WTC11 (cell line): ENCODE measurements around the gene TMC7. TPM values are rescaled to one million over a fixed set of nuclear protein-coding genes. Genes with fewer than 3 reads are reported as not detected.

ENCODE experiments used
- ATAC-seq: fragments of 200-7000 bp; cut with Tn5 transposase; 2 replicates; pipeline ENCODE4 v1.10.0; 2021; ENCODE audit warnings: mild to moderate bottlenecking, moderate library complexity
- CTCF ChIA-PET: fragments of 300-600 bp; sonication (Branson Sonifier 250); formaldehyde crosslinking; loops from one replicate; lab custom pipeline; 2021; ENCODE audit warnings: antibody characterized with exemption; lab: Charles Lee
- POLR2A ChIA-PET: fragments of 350-600 bp; sonication (Branson Sonifier 250); formaldehyde crosslinking; loops from one replicate; lab custom pipeline; 2021; ENCODE audit warnings: antibody characterized with exemption; lab: Charles Lee
- DNase-seq: peaks from one replicate; pipeline ENCODE4 v3.0.0; 2021; ENCODE audit warnings: low spot score
- H3K27ac Mint-ChIP-seq: 2 replicates; pipeline ENCODE4 v1.8.0; 2021; ENCODE audit warnings: mixed read lengths
- H3K27me3 Mint-ChIP-seq: 2 replicates; pipeline ENCODE4 v1.8.0; 2021; ENCODE audit warnings: low read depth, mild to moderate bottlenecking, moderate library complexity, mixed read lengths
- H3K36me3 Mint-ChIP-seq: 2 replicates; pipeline ENCODE4 v1.8.0; 2021; ENCODE audit warnings: mixed read lengths
- H3K4me1 Mint-ChIP-seq: 2 replicates; pipeline ENCODE4 v1.8.0; 2022; ENCODE audit warnings: mixed read lengths
- H3K4me3 Mint-ChIP-seq: 2 replicates; pipeline ENCODE4 v1.8.0; 2021; ENCODE audit warnings: mild to moderate bottlenecking, moderate library complexity, mixed read lengths
- H3K9me3 Mint-ChIP-seq: 2 replicates; pipeline ENCODE4 v1.8.0; 2021; ENCODE audit warnings: mixed read lengths
- ATF1 ChIP-seq: sonication (generic); formaldehyde crosslinking; IDR thresholded peaks from 2 replicates; pipeline ENCODE4 v1.8.1; 2023; ENCODE audit warnings: mild to moderate bottlenecking, moderate library complexity, missing genetic modification reagents
- CREM ChIP-seq: sonication (generic); formaldehyde crosslinking; IDR thresholded peaks from 2 replicates; pipeline ENCODE4 v1.8.1; 2022; ENCODE audit warnings: mild to moderate bottlenecking, missing genetic modification reagents, moderate library complexity
- GABPB1 ChIP-seq: sonication (generic); formaldehyde crosslinking; IDR thresholded peaks from 2 replicates; pipeline ENCODE4 v1.8.1; 2023; ENCODE audit warnings: mild to moderate bottlenecking, missing genetic modification reagents
- JAZF1 ChIP-seq: fragments of 250-450 bp; sonication (Bioruptor Pico); IDR thresholded peaks from 2 replicates; pipeline ENCODE4 v1.9.0; 2021; ENCODE audit warnings: moderate library complexity, mild to moderate bottlenecking, inconsistent platforms
- MYBL2 ChIP-seq: sonication (generic); formaldehyde crosslinking; IDR thresholded peaks from 2 replicates; pipeline ENCODE4 v1.8.1; 2023; ENCODE audit warnings: mild to moderate bottlenecking, moderate library complexity, missing genetic modification reagents
- NR2C2 ChIP-seq: sonication (generic); formaldehyde crosslinking; IDR thresholded peaks from 2 replicates; pipeline ENCODE4 v1.8.0; 2022; ENCODE audit warnings: mild to moderate bottlenecking, missing genetic modification reagents
- OVOL2 ChIP-seq: fragments of 250-450 bp; sonication (Bioruptor Pico); IDR thresholded peaks from 2 replicates; pipeline ENCODE4 v1.9.0; 2021; ENCODE audit warnings: mild to moderate bottlenecking, borderline replicate concordance
- SOX15 ChIP-seq: fragments of 250-450 bp; sonication (Bioruptor Pico); IDR thresholded peaks from 2 replicates; pipeline ENCODE4 v1.9.0; 2021; ENCODE audit warnings: mild to moderate bottlenecking
- ZNF138 ChIP-seq: sonication (generic); formaldehyde crosslinking; conservative IDR thresholded peaks from 2 replicates; pipeline ENCODE4 v1.8.1; 2022; ENCODE audit warnings: mild to moderate bottlenecking, moderate library complexity, missing genetic modification reagents
- ZNF671 ChIP-seq: fragments of 250-450 bp; sonication (Bioruptor Pico); IDR thresholded peaks from 2 replicates; pipeline ENCODE4 v1.8.0; 2021; ENCODE audit warnings: mild to moderate bottlenecking
- total RNA-seq: library from RNA; stranded (reverse); gene quantifications from 3 replicates; pipeline ENCODE4 v1.2.3, GENCODE V29; 2021
- TF ChIP-seq, protein P1 (sequence below): fragments of 250-450 bp; sonication (Bioruptor Pico); IDR thresholded peaks from 2 replicates; pipeline ENCODE4 v1.9.0; 2021; ENCODE audit warnings: mild to moderate bottlenecking, borderline replicate concordance
- TF ChIP-seq, protein P2 (sequence below): sonication (generic); formaldehyde crosslinking; IDR thresholded peaks from 2 replicates; pipeline ENCODE4 v1.8.0; 2022; ENCODE audit warnings: missing genetic modification reagents
- TF ChIP-seq, protein P3 (sequence below): sonication (generic); formaldehyde crosslinking; IDR thresholded peaks from 2 replicates; pipeline ENCODE4 v1.8.0; 2022; ENCODE audit warnings: mild to moderate bottlenecking, missing genetic modification reagents
- TF ChIP-seq, protein P4 (sequence below): sonication (generic); formaldehyde crosslinking; IDR thresholded peaks from 2 replicates; pipeline ENCODE4 v1.8.1; 2022; ENCODE audit warnings: mild to moderate bottlenecking, moderate library complexity, missing genetic modification reagents

Gene TMC7
- total RNA-seq, 1 experiment from 2014 or later = 2.5 TPM

DNA sequence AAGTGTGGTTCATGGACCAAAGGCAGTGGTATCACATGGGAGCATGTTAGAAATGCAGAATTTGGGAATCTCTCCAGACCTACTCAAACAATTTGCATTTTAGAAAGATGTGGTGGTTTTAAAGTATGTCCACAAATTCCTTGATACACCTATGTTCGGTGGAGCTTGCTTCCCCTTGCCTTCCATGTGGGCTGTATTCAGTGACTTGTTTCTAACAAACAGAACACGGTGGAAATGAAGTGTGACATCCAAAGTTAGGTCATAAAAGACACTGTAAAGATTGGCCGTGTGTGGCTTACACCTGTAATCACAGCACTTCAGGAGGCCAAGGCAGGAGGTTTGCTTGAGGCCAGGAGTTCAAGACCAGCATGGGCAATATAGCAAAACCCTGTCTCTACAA lies 100.4 kb downstream of the TMC7 start:
- Mint-ChIP-seq H3K27ac (no peak overlapping the region), H3K4me1 (peaks cover 4% of the 10 kb centered on the region; the same call in 1 of the 2 replicates), H3K9me3 (peaks cover 24% of the 10 kb centered on the region), H3K27me3 (peaks cover 18% of the 10 kb centered on the region), H3K36me3 (peaks cover 27% of the 10 kb centered on the region), H3K4me3 (no peak overlapping the region)
- TF ChIP-seq NR2C2 (CRISPR knock-in tag) (no peak), MYBL2 (no peak), ATF1 (CRISPR knock-in tag) (no peak), OVOL2 (no peak), SOX15 (no peak), GABPB1 (CRISPR knock-in tag) (no peak), ZNF671 (CRISPR knock-in tag) (no peak), JAZF1 (CRISPR knock-in tag) (no peak)
- TF ChIP-seq, protein P1, sequence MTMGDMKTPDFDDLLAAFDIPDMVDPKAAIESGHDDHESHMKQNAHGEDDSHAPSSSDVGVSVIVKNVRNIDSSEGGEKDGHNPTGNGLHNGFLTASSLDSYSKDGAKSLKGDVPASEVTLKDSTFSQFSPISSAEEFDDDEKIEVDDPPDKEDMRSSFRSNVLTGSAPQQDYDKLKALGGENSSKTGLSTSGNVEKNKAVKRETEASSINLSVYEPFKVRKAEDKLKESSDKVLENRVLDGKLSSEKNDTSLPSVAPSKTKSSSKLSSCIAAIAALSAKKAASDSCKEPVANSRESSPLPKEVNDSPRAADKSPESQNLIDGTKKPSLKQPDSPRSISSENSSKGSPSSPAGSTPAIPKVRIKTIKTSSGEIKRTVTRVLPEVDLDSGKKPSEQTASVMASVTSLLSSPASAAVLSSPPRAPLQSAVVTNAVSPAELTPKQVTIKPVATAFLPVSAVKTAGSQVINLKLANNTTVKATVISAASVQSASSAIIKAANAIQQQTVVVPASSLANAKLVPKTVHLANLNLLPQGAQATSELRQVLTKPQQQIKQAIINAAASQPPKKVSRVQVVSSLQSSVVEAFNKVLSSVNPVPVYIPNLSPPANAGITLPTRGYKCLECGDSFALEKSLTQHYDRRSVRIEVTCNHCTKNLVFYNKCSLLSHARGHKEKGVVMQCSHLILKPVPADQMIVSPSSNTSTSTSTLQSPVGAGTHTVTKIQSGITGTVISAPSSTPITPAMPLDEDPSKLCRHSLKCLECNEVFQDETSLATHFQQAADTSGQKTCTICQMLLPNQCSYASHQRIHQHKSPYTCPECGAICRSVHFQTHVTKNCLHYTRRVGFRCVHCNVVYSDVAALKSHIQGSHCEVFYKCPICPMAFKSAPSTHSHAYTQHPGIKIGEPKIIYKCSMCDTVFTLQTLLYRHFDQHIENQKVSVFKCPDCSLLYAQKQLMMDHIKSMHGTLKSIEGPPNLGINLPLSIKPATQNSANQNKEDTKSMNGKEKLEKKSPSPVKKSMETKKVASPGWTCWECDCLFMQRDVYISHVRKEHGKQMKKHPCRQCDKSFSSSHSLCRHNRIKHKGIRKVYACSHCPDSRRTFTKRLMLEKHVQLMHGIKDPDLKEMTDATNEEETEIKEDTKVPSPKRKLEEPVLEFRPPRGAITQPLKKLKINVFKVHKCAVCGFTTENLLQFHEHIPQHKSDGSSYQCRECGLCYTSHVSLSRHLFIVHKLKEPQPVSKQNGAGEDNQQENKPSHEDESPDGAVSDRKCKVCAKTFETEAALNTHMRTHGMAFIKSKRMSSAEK = no peak
- TF ChIP-seq, protein P2, sequence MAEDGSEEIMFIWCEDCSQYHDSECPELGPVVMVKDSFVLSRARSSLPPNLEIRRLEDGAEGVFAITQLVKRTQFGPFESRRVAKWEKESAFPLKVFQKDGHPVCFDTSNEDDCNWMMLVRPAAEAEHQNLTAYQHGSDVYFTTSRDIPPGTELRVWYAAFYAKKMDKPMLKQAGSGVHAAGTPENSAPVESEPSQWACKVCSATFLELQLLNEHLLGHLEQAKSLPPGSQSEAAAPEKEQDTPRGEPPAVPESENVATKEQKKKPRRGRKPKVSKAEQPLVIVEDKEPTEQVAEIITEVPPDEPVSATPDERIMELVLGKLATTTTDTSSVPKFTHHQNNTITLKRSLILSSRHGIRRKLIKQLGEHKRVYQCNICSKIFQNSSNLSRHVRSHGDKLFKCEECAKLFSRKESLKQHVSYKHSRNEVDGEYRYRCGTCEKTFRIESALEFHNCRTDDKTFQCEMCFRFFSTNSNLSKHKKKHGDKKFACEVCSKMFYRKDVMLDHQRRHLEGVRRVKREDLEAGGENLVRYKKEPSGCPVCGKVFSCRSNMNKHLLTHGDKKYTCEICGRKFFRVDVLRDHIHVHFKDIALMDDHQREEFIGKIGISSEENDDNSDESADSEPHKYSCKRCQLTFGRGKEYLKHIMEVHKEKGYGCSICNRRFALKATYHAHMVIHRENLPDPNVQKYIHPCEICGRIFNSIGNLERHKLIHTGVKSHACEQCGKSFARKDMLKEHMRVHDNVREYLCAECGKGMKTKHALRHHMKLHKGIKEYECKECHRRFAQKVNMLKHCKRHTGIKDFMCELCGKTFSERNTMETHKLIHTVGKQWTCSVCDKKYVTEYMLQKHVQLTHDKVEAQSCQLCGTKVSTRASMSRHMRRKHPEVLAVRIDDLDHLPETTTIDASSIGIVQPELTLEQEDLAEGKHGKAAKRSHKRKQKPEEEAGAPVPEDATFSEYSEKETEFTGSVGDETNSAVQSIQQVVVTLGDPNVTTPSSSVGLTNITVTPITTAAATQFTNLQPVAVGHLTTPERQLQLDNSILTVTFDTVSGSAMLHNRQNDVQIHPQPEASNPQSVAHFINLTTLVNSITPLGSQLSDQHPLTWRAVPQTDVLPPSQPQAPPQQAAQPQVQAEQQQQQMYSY = no peak
- ChIA-PET CTCF (interaction anchor here (0.9 to 3.6 kb wide), 2 partner anchors 95 kb away, joined by 3 to 43 read pairs; no protein-coding TSS in a partner anchor), POLR2A (interaction anchor here (0.6 kb wide), 1 partner anchor 26 kb away, joined by 3 read pairs; no protein-coding TSS in a partner anchor)
- no peak for ATAC-seq
- no peak for DNase-seq

DNA sequence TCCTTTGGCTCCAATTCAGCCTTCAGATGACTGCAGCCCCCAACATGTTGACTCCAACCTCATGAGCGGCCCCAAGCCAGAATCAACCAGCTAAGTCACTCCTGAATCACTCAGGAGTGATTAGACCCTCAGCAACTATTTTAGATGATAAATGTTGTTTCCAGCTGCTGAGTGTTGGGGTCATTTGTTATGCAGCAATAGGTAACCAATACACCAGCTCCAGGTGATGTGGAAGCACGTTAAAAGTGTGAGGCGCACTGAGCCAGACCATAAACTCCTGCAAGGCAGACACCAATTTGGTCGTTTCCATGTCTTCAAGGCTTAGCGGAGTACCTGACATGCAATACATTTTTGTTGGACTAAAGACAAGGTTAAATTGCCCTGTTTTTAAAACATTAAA lies 101.1 kb downstream of the TMC7 start:
- ChIA-PET CTCF (interaction anchor here (0.7 to 3.6 kb wide), 5 partner anchors 10 to 419 kb away, joined by 3 to 43 read pairs (median 13); partner anchors contain the start of gene TMC7), POLR2A (interaction anchor here (0.9 kb wide), 1 partner anchor 9 kb away, joined by 3 read pairs; no protein-coding TSS in a partner anchor)
- peaks cover 18% of the 10 kb centered on the region for H3K27me3 Mint-ChIP-seq
- no peak overlapping the region for H3K27ac Mint-ChIP-seq
- DNase-seq (no peak), ATAC-seq (no peak)
- TF ChIP-seq, protein P3, sequence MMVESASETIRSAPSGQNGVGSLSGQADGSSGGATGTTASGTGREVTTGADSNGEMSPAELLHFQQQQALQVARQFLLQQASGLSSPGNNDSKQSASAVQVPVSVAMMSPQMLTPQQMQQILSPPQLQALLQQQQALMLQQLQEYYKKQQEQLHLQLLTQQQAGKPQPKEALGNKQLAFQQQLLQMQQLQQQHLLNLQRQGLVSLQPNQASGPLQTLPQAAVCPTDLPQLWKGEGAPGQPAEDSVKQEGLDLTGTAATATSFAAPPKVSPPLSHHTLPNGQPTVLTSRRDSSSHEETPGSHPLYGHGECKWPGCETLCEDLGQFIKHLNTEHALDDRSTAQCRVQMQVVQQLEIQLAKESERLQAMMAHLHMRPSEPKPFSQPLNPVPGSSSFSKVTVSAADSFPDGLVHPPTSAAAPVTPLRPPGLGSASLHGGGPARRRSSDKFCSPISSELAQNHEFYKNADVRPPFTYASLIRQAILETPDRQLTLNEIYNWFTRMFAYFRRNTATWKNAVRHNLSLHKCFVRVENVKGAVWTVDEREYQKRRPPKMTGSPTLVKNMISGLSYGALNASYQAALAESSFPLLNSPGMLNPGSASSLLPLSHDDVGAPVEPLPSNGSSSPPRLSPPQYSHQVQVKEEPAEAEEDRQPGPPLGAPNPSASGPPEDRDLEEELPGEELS (CRISPR knock-in tag) = no peak
- TF ChIP-seq ZNF138 (CRISPR knock-in tag) = no peak
- TF ChIP-seq OVOL2 = no peak
- no peak for TF ChIP-seq CREM (CRISPR knock-in tag)
- TF ChIP-seq, protein P4, sequence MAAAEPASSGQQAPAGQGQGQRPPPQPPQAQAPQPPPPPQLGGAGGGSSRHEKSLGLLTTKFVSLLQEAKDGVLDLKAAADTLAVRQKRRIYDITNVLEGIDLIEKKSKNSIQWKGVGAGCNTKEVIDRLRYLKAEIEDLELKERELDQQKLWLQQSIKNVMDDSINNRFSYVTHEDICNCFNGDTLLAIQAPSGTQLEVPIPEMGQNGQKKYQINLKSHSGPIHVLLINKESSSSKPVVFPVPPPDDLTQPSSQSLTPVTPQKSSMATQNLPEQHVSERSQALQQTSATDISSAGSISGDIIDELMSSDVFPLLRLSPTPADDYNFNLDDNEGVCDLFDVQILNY (CRISPR knock-in tag) = no peak
- peaks cover 4% of the 10 kb centered on the region; the same call in 1 of the 2 replicates for H3K4me1 Mint-ChIP-seq
- H3K4me3 Mint-ChIP-seq = no peak overlapping the region
- H3K9me3 Mint-ChIP-seq = peaks cover 19% of the 10 kb centered on the region
- H3K36me3 Mint-ChIP-seq = peaks cover 20% of the 10 kb centered on the region
